Astrocyte of the spinal cord (primary cell): ENCODE results near the gene MED20.

Experiments
- DNase-seq: peaks from one replicate; pipeline ENCODE4 v3.0.0; 2011; ENCODE audit warnings: low read depth, low spot score
- H3K4me3 ChIP-seq: 2 replicates; pipeline ENCODE4 v1.5.1; 2011; ENCODE audit warnings: low read depth, mild to moderate bottlenecking, low read length, moderate library complexity
- in situ Hi-C: cut with HindIII; loops from 2 replicates; pipeline ENCODE4 v1.10.0; 2017; ENCODE audit warnings: low sequenced_read_pairs
- TF ChIP-seq, protein P1 (sequence below): IDR thresholded peaks from 2 replicates; pipeline ENCODE4 v1.5.1; 2012; ENCODE audit warnings: low read depth, mild to moderate bottlenecking, low read length, inconsistent platforms

Gene MED20

DNA sequence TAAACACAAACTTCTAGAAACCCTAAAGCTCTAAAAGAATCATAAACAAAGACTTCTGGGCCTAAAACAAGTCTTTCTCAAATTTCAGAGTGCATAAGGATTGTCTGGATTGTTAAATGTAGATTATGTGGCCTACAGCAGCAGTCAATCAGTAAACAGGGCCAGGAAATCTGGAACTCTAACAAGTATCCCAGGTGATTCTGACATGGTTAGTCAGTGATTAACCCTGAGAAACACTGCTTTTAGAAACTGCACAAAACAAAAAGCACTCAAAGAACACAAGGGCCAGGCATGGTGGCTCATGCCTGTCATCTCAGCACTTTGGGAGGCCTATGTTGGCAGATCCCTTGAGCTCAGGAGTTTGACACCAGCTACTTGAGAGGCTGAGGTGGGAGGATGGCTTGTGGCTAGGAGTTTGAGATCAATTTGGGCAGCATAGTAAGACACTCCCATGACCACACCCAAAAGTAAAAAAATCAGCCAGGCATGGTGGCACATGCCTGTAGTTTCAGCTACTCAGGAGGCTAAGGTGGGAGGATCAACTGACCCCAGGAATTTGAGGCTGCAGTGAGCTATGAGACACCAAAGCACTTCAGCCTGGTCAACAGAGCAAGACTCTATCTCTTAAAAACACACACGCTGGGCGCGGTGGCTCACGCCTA is 5.9 kb downstream of the MED20 start:
- H3K4me3 ChIP-seq, result no peak overlapping the region
- TF ChIP-seq, protein P1, sequence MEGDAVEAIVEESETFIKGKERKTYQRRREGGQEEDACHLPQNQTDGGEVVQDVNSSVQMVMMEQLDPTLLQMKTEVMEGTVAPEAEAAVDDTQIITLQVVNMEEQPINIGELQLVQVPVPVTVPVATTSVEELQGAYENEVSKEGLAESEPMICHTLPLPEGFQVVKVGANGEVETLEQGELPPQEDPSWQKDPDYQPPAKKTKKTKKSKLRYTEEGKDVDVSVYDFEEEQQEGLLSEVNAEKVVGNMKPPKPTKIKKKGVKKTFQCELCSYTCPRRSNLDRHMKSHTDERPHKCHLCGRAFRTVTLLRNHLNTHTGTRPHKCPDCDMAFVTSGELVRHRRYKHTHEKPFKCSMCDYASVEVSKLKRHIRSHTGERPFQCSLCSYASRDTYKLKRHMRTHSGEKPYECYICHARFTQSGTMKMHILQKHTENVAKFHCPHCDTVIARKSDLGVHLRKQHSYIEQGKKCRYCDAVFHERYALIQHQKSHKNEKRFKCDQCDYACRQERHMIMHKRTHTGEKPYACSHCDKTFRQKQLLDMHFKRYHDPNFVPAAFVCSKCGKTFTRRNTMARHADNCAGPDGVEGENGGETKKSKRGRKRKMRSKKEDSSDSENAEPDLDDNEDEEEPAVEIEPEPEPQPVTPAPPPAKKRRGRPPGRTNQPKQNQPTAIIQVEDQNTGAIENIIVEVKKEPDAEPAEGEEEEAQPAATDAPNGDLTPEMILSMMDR, result no peak
- in situ Hi-C loops, result no loop called here
- DNase-seq, result no peak

DNA sequence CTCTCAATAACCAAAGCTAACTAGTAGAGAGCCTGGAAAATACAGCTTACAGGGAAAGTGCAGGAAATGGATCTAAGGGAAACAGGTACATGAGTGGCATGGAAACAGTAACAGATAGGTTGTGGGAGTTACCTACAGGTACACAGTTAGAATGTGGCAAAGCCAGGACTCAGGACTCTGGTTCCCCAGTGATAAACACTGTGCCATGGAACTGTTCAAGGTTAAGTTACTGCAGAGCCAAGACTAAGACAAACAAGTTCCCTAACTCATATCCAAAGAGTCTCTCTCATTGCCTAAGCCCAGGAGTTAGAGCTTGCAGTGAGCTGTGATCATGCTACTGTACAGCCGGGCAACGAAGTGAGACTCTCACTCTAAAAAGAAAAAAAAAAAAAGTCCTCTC is 6.6 kb downstream of the MED20 start:
- in situ Hi-C loops, result no loop called here
- DNase-seq, result no peak
- H3K4me3 ChIP-seq, result no peak overlapping the region
- TF ChIP-seq, protein P1, result no peak

DNA sequence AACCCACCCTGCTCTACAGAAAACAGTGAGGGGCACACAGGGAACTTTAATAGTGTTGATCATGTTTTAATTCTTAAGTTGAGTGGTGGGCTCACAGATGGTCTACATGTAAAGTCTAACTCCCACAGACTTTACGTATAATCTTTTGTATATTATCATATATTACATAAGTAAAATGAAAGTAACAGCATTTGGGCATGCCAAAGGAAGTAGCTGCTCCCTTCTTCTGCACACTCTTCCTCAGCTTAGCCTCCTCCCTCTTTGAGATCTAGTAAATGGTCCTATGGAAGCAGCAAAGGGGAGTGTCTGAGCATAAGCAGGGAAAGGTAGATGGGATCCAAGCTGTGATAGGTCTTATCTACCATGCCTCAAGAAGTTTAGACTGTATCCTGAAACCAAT is 11.2 kb downstream of the MED20 start:
- H3K4me3 ChIP-seq, result no peak overlapping the region
- TF ChIP-seq, protein P1, result no peak
- in situ Hi-C loops, result no loop called here
- DNase-seq, result no peak

DNA sequence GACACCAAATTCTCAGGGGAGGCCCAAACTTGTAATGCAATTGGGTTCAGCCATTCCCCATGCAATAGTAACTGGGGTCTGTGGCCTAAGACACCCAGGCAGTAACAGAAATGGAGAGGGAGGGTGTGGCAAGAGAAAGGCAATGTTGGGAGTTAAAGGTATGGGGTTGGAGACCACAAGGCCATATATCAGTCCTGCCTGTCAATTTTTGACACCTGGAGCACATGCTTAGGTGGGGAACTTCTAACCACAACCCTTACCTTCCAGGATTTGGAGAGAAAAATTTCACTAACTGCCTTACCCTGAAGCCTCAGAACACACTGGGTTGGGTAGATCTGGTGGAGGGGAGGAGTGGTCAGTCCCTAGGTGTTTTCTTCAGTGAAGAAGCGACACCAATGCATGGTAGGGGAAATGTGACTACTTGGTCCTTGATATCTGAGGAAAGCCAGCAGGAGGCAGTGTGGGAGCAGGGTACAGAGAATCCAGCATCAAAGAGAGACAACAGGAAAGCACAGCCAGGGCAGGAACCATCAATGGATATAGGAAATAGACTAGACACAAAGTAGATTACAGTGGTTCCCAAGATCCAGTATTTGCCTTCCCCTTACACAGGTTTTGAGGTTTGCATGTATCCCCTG is 18.9 kb downstream of the MED20 start:
- DNase-seq, result no peak
- in situ Hi-C loops, result no loop called here
- H3K4me3 ChIP-seq, result no peak overlapping the region
- TF ChIP-seq, protein P1, result peak; percentile 28

DNA sequence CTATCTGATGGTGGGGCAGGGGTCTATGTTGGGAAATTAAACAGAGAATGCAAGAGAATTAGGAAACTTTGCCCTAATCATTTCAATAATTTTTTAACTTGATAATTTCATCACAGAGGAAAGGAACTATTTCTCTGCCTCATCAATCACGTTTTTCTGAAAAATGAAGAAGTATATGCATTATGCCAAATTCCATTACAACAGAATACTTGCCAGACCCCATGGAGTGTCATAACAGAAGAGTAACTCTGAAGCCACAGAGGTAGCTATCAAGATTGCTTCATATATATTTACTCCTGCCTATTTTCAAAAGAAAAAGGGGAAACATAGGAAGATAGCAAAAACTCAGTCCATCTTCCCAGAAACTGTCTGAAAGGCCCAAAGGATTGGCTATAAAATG is 20.1 kb downstream of the MED20 start:
- H3K4me3 ChIP-seq, result no peak overlapping the region
- no peak for DNase-seq
- TF ChIP-seq, protein P1, result no peak
- in situ Hi-C loops, result no loop called here

DNA sequence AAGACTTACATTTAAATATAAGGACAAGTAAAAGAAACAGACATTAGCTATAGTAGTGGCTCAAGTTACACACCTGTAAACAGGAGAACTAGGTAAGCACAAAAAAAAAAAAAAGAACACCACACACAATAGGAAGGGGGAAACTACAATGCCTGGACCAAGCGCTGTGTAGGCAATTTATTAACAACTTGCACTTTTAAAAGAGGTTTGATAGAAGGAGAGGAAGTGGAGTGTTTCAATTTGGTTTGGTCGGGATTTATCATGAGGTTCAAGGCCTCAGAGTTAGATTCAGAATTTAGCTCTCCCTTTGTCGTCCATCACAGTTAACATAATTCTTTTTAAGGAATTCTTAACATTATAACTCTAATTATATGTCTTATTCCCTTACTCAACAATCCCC is 24.7 kb downstream of the MED20 start:
- TF ChIP-seq, protein P1, result no peak
- no peak overlapping the region for H3K4me3 ChIP-seq
- in situ Hi-C loops, result no loop called here
- DNase-seq, result no peak
